Liver (tissue), 3 donors: ENCODE results near the gene NEAT1.

ENCODE experiments used
- CTCF ChIP-seq: fragments of 150-350 bp; IDR thresholded peaks from 2 replicates; pipeline ENCODE4 v1.5.1; 2017; ENCODE audit warnings: improper control_type of control experiment, low read depth, low read length; ENCODE audit not compliant: missing input control
- EGR1 ChIP-seq, 2 donors: IDR thresholded peaks; 2 replicates each; pipeline ENCODE4 v1.6.1; 2016 to 2018; ENCODE audit warnings: antibody characterized with exemption in 2 of 2, low read depth in 2 of 2
- FOXA1 ChIP-seq: IDR thresholded peaks from 2 replicates; pipeline ENCODE4 v1.6.1; 2016; ENCODE audit warnings: antibody characterized with exemption
- GABPA ChIP-seq, 2 donors: IDR thresholded peaks in 1 of 2; conservative IDR thresholded peaks in 1 of 2; 2 replicates each; pipeline ENCODE4 v1.6.1; 2016; ENCODE audit warnings: antibody characterized with exemption in 2 of 2, mild to moderate bottlenecking in 1 of 2, moderate library complexity in 1 of 2
- MAX ChIP-seq: IDR thresholded peaks from 2 replicates; pipeline ENCODE4 v1.6.1; 2016; ENCODE audit warnings: antibody characterized with exemption
- RAD21 ChIP-seq, 2 donors: IDR thresholded peaks; 2 replicates each; pipeline ENCODE4 v1.6.1; 2016; ENCODE audit warnings: antibody characterized with exemption in 2 of 2, mild to moderate bottlenecking in 2 of 2
- TAF1 ChIP-seq: conservative IDR thresholded peaks from 2 replicates; pipeline ENCODE4 v1.6.1; 2016; ENCODE audit warnings: antibody characterized with exemption, mild to moderate bottlenecking
- ZBTB33 ChIP-seq: IDR thresholded peaks from 2 replicates; pipeline ENCODE4 v1.6.1; 2016; ENCODE audit warnings: antibody characterized with exemption
- donor health status: healthy.
- donor health status: healthy.

GRCh38 chr11:65390099-65390941, 32.3 kb upstream of the NEAT1 start:
- TF ChIP-seq FOXA1 (no peak), CTCF (no peak), GABPA (IDR thresholded peaks at IDR 0.05 in 1 of 2, conservative IDR thresholded peaks at IDR 0.05 in 1 of 2) (no peak), TAF1 (no peak), MAX (no peak), EGR1 (IDR thresholded peaks at IDR 0.05; ENCODE audit: low read depth in 2 of 2) (no peak), RAD21 (IDR thresholded peaks at IDR 0.05) (no peak), ZBTB33 (no peak)
